Neural cell (in vitro differentiated cells): ENCODE data around the gene SYT1. TPM values are rescaled to one million over a fixed set of nuclear protein-coding genes. Genes with fewer than 3 reads are reported as not detected.

Experiments
- H2AFZ ChIP-seq: fragments of 200-600, 300-800 bp; sonication (generic), shearing (Covaris generic); 2 replicates; pipeline ENCODE4 v1.6.0; 2014; ENCODE audit warnings: low read depth, mild to moderate bottlenecking, antibody characterized with exemption, low read length, moderate library complexity
- H3F3A ChIP-seq: fragments of 200-600 bp; shearing (Covaris generic); 2 replicates; pipeline ENCODE4 v1.6.1; 2016; ENCODE audit warnings: mild to moderate bottlenecking, moderate library complexity, mixed read lengths, antibody characterized with exemption, low read length; ENCODE audit not compliant: insufficient read depth, poor library complexity, severe bottlenecking
- H3K27ac ChIP-seq: fragments of 200-600, 300-800 bp; sonication (generic), shearing (Covaris generic); 2 replicates; pipeline ENCODE4 v1.5.1; 2014; ENCODE audit warnings: mild to moderate bottlenecking, low read length, moderate library complexity
- H3K27me3 ChIP-seq: fragments of 300-800, 200-600 bp; sonication (generic), shearing (Covaris generic); 2 replicates; pipeline ENCODE4 v1.6.0; 2014; ENCODE audit warnings: mild to moderate bottlenecking, low read depth, low read length, moderate library complexity; ENCODE audit not compliant: insufficient read depth
- H3K36me3 ChIP-seq: fragments of 300-800, 200-600 bp; sonication (generic), shearing (Covaris generic); 2 replicates; pipeline ENCODE4 v1.5.1; 2014; ENCODE audit warnings: mild to moderate bottlenecking, antibody characterized with exemption, low read length, moderate library complexity; ENCODE audit not compliant: insufficient read depth
- H3K4me2 ChIP-seq: fragments of 300-800, 200-600 bp; sonication (generic), shearing (Covaris generic); 2 replicates; pipeline ENCODE4 v1.6.0; 2014; ENCODE audit warnings: mild to moderate bottlenecking, low read length
- H3K4me3 ChIP-seq: fragments of 300-800, 200-600 bp; sonication (generic), shearing (Covaris generic); 2 replicates; pipeline ENCODE4 v1.5.1; 2014; ENCODE audit warnings: mild to moderate bottlenecking, low read length, moderate library complexity
- H3K79me2 ChIP-seq: fragments of 200-600 bp; shearing (Covaris generic); replicated peaks from 2 replicates; pipeline ENCODE4 v1.6.0; 2014; ENCODE audit warnings: mild to moderate bottlenecking, low read length, moderate library complexity; ENCODE audit not compliant: insufficient read depth
- H3K9ac ChIP-seq: fragments of 300-800, 200-600 bp; sonication (generic), shearing (Covaris generic); 2 replicates; pipeline ENCODE4 v1.6.1; 2016; ENCODE audit warnings: mild to moderate bottlenecking, low read length, mixed read lengths
- H3K9me2 ChIP-seq: fragments of 200-600 bp; shearing (Covaris generic); 2 replicates; pipeline ENCODE4 v1.6.1; 2016; ENCODE audit warnings: mild to moderate bottlenecking, low read length, mixed read lengths; ENCODE audit not compliant: insufficient read depth
- H3K9me3 ChIP-seq: fragments of 200-600, 300-800 bp; sonication (generic), shearing (Covaris generic); 2 replicates; pipeline ENCODE4 v1.6.1; 2016; ENCODE audit warnings: mild to moderate bottlenecking, mixed run types, low read length, moderate library complexity, mixed read lengths
- H4K20me1 ChIP-seq: fragments of 200-600 bp; shearing (Covaris generic); 2 replicates; pipeline ENCODE4 v1.6.1; 2016; ENCODE audit warnings: mild to moderate bottlenecking, mixed run types; ENCODE audit not compliant: insufficient read depth
- EP300 ChIP-seq: fragments of 450-650 bp; conservative IDR thresholded peaks from 2 replicates; pipeline ENCODE4 v1.6.1; 2014; ENCODE audit warnings: antibody characterized with exemption, mild to moderate bottlenecking, moderate library complexity; ENCODE audit not compliant: poor library complexity, severe bottlenecking
- EZH2 ChIP-seq: fragments of 200-600, 300-800 bp; shearing (Covaris generic), sonication (generic); IDR thresholded peaks from 2 replicates; pipeline ENCODE4 v1.6.1; 2014; ENCODE audit warnings: antibody characterized with exemption, low read length, borderline replicate concordance, mild to moderate bottlenecking; ENCODE audit not compliant: insufficient read depth, poor library complexity, severe bottlenecking
- MXI1 ChIP-seq: fragments of 450-650 bp; conservative IDR thresholded peaks from 2 replicates; pipeline ENCODE4 v1.6.1; 2014; ENCODE audit warnings: antibody characterized with exemption, mild to moderate bottlenecking; ENCODE audit not compliant: poor library complexity, severe bottlenecking
- POLR2AphosphoS5 ChIP-seq: IDR thresholded peaks from 2 replicates; pipeline ENCODE4 v1.6.1; 2012
- RAD21 ChIP-seq: fragments of 450-650 bp; conservative IDR thresholded peaks from 2 replicates; pipeline ENCODE4 v1.6.1; 2014; ENCODE audit warnings: antibody characterized with exemption, mild to moderate bottlenecking, moderate library complexity
- SMC3 ChIP-seq: fragments of 450-650 bp; conservative IDR thresholded peaks from 2 replicates; pipeline ENCODE4 v1.6.1; 2014; ENCODE audit warnings: antibody characterized with exemption, mild to moderate bottlenecking, moderate library complexity; ENCODE audit not compliant: poor library complexity
- TAF1 ChIP-seq: IDR thresholded peaks from 2 replicates; pipeline ENCODE4 v1.6.1; 2012; ENCODE audit warnings: low read depth
- polyA plus RNA-seq: library from polyadenylated mRNA; depleted of rRNA; stranded (reverse); fragments of >200 nt; gene quantifications from 2 replicates; pipeline ENCODE4 v1.2.3, GENCODE V29; 2014
- TF ChIP-seq, protein P1 (sequence below): fragments of 450-650 bp; IDR thresholded peaks from 2 replicates; pipeline ENCODE4 v1.5.1; 2014; ENCODE audit warnings: antibody characterized with exemption, mild to moderate bottlenecking, moderate library complexity; ENCODE audit not compliant: poor library complexity, severe bottlenecking
- TF ChIP-seq, protein P2 (sequence below): IDR thresholded peaks from 2 replicates; pipeline ENCODE4 v1.6.1; 2012; ENCODE audit warnings: borderline replicate concordance

The SYT1 gene
- polyA plus RNA-seq, 1 donor from 2014 or later: 103 TPM

DNA sequence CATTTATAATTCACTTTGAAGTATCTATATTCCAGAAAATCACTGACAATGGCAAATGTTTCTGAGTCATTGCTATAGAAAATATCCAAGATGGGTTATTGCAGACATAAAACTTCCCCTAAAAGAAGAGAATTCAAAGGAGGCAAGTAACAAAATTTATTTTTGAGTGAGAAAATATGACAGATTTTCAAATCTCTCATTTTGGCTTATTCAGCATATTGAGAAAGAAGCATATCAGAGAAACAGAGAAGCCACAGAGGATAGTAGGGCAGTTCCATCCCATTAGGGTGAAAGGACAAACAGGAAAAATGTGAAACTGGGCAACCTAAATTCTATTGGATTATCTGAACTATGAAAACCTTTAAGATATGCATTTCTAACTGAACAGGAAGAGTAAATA, 85.0 kb downstream of the SYT1 start:
- Histone ChIP-seq H3K36me3 (no peaks in the 10 kb centered on the region), H3K9me2 (no peaks in the 10 kb centered on the region), H3K9me3 (no peaks in the 10 kb centered on the region), H3K9ac (no peak overlapping the region), H3K4me3 (no peak overlapping the region), H4K20me1 (no peaks in the 10 kb centered on the region), H2AFZ (no peak overlapping the region), H3K27me3 (no peaks in the 10 kb centered on the region), H3K4me2 (no peak overlapping the region), H3K27ac (no peak overlapping the region), H3F3A (no peaks in the 10 kb centered on the region), H3K79me2 (no peaks in the 10 kb centered on the region)
- TF ChIP-seq, protein P1, sequence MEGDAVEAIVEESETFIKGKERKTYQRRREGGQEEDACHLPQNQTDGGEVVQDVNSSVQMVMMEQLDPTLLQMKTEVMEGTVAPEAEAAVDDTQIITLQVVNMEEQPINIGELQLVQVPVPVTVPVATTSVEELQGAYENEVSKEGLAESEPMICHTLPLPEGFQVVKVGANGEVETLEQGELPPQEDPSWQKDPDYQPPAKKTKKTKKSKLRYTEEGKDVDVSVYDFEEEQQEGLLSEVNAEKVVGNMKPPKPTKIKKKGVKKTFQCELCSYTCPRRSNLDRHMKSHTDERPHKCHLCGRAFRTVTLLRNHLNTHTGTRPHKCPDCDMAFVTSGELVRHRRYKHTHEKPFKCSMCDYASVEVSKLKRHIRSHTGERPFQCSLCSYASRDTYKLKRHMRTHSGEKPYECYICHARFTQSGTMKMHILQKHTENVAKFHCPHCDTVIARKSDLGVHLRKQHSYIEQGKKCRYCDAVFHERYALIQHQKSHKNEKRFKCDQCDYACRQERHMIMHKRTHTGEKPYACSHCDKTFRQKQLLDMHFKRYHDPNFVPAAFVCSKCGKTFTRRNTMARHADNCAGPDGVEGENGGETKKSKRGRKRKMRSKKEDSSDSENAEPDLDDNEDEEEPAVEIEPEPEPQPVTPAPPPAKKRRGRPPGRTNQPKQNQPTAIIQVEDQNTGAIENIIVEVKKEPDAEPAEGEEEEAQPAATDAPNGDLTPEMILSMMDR: no peak
- no peak for TF ChIP-seq TAF1
- TF ChIP-seq RAD21: no peak
- no peak for TF ChIP-seq EP300
- no peak for TF ChIP-seq EZH2
- TF ChIP-seq SMC3: no peak
- TF ChIP-seq, protein P2, sequence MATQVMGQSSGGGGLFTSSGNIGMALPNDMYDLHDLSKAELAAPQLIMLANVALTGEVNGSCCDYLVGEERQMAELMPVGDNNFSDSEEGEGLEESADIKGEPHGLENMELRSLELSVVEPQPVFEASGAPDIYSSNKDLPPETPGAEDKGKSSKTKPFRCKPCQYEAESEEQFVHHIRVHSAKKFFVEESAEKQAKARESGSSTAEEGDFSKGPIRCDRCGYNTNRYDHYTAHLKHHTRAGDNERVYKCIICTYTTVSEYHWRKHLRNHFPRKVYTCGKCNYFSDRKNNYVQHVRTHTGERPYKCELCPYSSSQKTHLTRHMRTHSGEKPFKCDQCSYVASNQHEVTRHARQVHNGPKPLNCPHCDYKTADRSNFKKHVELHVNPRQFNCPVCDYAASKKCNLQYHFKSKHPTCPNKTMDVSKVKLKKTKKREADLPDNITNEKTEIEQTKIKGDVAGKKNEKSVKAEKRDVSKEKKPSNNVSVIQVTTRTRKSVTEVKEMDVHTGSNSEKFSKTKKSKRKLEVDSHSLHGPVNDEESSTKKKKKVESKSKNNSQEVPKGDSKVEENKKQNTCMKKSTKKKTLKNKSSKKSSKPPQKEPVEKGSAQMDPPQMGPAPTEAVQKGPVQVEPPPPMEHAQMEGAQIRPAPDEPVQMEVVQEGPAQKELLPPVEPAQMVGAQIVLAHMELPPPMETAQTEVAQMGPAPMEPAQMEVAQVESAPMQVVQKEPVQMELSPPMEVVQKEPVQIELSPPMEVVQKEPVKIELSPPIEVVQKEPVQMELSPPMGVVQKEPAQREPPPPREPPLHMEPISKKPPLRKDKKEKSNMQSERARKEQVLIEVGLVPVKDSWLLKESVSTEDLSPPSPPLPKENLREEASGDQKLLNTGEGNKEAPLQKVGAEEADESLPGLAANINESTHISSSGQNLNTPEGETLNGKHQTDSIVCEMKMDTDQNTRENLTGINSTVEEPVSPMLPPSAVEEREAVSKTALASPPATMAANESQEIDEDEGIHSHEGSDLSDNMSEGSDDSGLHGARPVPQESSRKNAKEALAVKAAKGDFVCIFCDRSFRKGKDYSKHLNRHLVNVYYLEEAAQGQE: no peak
- TF ChIP-seq MXI1: no peak
- no peak for TF ChIP-seq POLR2AphosphoS5

DNA sequence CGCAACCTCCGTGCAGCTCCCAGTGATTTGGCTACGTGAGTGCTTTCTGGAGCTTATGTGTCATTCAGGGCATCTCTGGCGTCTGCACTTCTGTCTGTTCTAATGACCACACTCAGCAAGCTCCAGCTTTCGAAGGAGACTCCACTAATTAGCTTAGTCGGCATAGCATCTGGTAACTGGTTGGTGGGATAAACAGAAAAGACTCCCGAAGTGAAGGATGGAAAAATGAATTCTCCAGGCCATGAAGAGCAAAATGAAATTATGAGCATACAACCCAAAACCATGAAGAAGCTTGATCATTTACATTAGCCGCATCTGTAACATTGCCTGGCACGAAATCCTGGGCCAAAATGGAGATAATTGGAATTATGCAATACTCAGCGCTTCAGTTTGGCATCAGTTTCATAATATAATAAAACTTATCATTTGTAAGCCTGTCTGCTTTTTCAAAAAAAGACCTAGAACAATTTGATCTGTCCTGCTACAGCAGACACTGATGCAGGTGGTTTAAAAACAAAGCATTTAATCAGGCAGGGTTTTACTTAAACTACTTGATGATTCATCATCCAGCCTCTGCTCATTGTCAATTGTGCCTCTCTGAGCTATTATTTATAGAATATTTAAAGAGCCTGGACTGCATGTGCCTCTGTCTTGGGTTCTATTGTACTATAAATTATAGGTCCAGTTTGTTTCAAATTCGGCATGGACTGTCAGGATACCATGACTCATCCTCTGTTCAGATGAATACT, 87.4 kb downstream of the SYT1 start:
- TF ChIP-seq EP300 (no peak), MXI1 (no peak), SMC3 (no peak), POLR2AphosphoS5 (no peak), RAD21 (no peak), EZH2 (no peak), TAF1 (no peak)
- TF ChIP-seq, protein P2: no peak
- TF ChIP-seq, protein P1: no peak
- Histone ChIP-seq H3K27ac (no peak overlapping the region), H3K4me2 (no peak overlapping the region)

More for the DNA sequence above, 87.4 kb downstream of the SYT1 start:
- H3K36me3 ChIP-seq: no peaks in the 10 kb centered on the region
- H3F3A ChIP-seq: no peaks in the 10 kb centered on the region
- H3K27me3 ChIP-seq: no peaks in the 10 kb centered on the region
- no peaks in the 10 kb centered on the region for H4K20me1 ChIP-seq
- no peaks in the 10 kb centered on the region for H3K9me3 ChIP-seq
- no peak overlapping the region for H3K9ac ChIP-seq
- no peak overlapping the region for H2AFZ ChIP-seq
- H3K9me2 ChIP-seq: no peaks in the 10 kb centered on the region
- no peak overlapping the region for H3K4me3 ChIP-seq
- H3K79me2 ChIP-seq: no peaks in the 10 kb centered on the region
